ENCODE results near the gene GNAT1.

Gene GNAT1

DNA sequence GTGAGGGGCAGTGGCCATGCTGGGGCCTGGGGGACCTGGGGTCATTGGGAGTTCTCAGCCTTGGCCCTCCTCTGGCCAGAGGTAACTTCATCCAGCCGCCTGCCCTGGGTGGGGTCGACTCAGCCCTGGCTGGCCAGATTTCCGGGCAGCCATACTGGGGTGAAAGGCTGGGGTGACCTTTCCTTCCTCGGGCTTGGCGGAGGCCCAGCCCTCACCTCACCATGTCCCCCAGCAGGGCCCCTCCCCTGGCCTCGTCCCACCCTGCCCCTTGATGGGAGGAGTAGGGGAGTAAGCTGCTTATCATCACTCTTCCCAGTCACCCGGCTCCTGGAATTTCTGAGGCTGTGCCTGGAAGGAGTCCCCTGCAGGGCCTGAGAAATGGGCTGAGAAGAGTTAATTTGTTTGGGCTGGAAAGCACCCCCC is 30.8 kb upstream of the GNAT1 start:
- no peak overlapping the region for H3K4me3 ChIP-seq (ENCODE audit: low read depth, low read length)
- TF ChIP-seq, protein P1, sequence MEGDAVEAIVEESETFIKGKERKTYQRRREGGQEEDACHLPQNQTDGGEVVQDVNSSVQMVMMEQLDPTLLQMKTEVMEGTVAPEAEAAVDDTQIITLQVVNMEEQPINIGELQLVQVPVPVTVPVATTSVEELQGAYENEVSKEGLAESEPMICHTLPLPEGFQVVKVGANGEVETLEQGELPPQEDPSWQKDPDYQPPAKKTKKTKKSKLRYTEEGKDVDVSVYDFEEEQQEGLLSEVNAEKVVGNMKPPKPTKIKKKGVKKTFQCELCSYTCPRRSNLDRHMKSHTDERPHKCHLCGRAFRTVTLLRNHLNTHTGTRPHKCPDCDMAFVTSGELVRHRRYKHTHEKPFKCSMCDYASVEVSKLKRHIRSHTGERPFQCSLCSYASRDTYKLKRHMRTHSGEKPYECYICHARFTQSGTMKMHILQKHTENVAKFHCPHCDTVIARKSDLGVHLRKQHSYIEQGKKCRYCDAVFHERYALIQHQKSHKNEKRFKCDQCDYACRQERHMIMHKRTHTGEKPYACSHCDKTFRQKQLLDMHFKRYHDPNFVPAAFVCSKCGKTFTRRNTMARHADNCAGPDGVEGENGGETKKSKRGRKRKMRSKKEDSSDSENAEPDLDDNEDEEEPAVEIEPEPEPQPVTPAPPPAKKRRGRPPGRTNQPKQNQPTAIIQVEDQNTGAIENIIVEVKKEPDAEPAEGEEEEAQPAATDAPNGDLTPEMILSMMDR (IDR thresholded peaks at IDR 0.05; ENCODE audit: low read depth, low read length): no peak
- H3K9me3 ChIP-seq: no peaks in the 10 kb centered on the region
- H3K36me3 ChIP-seq: no peaks in the 10 kb centered on the region
- no peaks in the 10 kb centered on the region for H3K27me3 ChIP-seq
- peaks cover 1% of the 10 kb centered on the region; the same call in 1 of the 2 replicates for H3K4me1 ChIP-seq
- no peak for DNase-seq

DNA sequence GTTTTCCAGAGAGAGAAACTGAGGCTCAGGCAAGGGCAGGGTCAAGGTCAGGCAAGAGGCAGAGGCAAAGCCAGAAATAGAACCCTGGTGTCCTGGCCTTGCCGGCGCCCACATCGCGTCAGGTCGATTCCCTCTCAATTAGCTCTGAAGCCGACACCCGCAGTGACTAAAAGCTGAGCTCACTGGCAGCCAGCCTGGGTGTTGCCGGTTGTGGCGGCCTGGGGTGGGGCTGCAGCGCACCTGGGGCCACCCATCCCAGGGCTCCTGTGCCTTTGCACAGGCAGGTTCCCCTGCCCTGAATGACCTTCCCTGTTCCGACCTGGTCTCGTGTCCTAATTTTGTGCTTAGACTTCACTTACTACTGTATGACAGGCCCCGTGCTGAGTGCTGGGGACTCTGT is 30.1 kb upstream of the GNAT1 start:
- H3K4me1 ChIP-seq: peaks cover 3% of the 10 kb centered on the region; the same call in 1 of the 2 replicates
- TF ChIP-seq, protein P1 (IDR thresholded peaks at IDR 0.05; ENCODE audit: low read depth, low read length): no peak
- no peaks in the 10 kb centered on the region for H3K9me3 ChIP-seq
- H3K27me3 ChIP-seq: no peaks in the 10 kb centered on the region
- H3K4me3 ChIP-seq (ENCODE audit: low read depth, low read length): no peak overlapping the region
- H3K36me3 ChIP-seq: no peaks in the 10 kb centered on the region
- DNase-seq: no peak

DNA sequence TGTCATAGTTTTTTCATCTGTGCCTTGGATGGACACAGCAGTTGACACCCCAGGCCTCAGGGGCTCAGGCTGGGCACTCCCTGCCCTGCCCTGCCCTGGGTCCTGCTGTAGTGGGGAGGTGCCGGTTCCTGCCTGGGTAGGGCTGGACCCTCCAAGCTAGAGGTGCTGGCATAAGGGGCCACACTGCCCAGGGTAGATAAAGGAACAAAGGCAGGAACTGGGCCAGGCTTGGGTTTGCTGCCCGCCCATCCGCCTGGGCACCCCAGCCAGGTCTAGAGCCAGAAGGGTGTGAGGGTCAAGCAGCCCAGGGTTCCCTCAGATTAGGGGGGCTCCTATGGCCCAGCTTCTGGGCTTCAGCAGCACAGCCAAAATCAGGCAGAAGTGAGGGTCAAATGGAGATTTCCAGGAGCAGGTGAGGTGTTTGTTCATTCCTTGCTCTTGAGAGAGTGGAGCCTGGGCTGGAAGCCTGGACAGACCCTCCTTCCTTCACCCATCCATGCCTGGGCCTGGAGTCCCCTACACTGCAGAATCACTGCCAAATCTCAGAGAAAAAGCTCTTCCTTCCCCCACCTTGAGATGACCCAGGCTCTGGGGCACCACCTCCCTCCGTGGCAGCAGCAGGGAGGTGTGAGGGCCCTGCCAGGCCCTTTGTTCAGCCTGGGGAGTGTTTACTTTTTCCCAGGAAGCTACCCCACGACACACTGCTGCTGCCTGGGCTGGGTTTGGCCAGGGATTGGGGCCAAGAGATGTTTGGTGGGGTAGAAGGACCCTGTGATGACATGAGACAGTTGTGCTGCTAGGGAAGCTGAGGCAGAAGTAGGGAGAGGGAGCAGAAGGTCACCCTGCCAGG is 29.2 kb upstream of the GNAT1 start:
- H3K27me3 ChIP-seq: no peaks in the 10 kb centered on the region
- TF ChIP-seq, protein P1 (IDR thresholded peaks at IDR 0.05; ENCODE audit: low read depth, low read length): no peak
- no peak overlapping the region for H3K4me3 ChIP-seq (ENCODE audit: low read depth, low read length)
- H3K36me3 ChIP-seq: no peaks in the 10 kb centered on the region
- H3K9me3 ChIP-seq: no peaks in the 10 kb centered on the region
- H3K4me1 ChIP-seq: peaks cover 3% of the 10 kb centered on the region; the same call in 1 of the 2 replicates
- no peak for DNase-seq

DNA sequence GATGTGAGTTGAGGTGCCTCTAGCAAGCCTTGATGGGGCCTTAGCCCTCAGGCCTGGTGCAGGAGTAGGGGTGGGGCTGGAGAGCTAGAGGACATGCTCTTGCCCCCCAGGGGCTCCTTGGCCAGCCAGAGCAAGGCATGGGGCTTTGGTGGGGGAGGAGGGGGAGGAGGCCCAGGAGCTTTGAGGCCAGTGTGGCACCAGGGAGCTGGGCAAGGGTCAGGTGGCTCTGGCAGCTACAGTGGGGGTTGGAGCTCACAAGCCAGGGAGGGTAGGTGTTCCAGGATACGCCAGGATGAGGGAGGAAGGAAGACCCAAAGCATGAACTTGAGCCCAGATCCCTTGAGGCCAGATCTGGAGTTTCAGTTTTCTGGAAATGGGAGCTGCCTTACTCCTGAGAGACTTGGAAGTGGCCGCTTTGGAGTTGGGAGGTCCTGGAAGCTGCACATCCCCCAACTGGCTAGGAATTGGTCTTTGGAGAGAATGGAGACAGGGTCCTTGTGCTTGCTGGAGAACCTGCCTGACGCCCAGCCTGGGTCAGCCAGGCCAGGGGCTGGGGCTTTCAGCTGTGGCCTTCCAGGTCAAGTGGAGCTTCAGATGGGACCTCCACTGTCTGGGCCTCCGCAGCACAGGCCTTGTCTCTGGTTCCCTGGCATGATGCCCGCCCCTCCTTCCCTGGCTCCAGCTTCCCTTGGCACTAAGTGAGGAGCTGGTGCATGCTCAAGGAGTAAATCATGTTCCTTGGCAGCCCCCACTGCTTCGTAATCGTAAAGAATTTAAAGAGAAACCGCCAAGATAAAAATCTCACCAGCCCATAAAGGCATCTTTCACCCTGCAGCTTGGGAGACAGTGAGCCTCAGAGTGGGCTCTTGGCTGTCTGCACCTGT is 27.6 kb upstream of the GNAT1 start:
- Histone ChIP-seq H3K4me3 (ENCODE audit: low read depth, low read length) (no peak overlapping the region), H3K27me3 (no peaks in the 10 kb centered on the region), H3K4me1 (peaks cover 3% of the 10 kb centered on the region; the same call in 1 of the 2 replicates), H3K9me3 (no peaks in the 10 kb centered on the region), H3K36me3 (no peaks in the 10 kb centered on the region)
- no peak for DNase-seq
- TF ChIP-seq, protein P1 (IDR thresholded peaks at IDR 0.05; ENCODE audit: low read depth, low read length): no peak

DNA sequence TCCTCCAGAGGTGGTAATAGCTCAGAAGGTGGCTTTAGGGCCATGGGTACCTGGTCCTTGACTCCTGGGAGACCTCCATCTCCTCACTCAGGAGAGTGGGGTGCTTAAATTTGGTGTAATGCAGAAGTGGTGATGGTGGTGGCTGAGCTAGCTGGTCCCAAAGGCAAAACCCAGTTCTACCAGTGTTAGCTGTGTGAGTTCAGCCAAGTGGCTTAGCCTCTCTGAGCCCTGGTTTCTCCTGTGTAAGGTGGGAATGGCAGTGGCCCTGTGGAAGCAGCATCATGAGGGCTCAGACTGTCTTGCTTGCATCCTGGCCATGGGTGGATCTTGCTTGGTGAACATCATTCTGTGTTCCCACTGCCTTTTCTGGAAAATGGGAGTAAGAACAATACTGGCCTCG is 26.9 kb upstream of the GNAT1 start:
- TF ChIP-seq, protein P1 (IDR thresholded peaks at IDR 0.05; ENCODE audit: low read depth, low read length): no peak
- no peak for DNase-seq
- Histone ChIP-seq H3K4me1 (peaks cover 3% of the 10 kb centered on the region; the same call in 1 of the 2 replicates), H3K27me3 (no peaks in the 10 kb centered on the region), H3K4me3 (ENCODE audit: low read depth, low read length) (no peak overlapping the region), H3K9me3 (no peaks in the 10 kb centered on the region), H3K36me3 (no peaks in the 10 kb centered on the region)

Data from BE2C (cell line).